ENCODE measurements around the gene TFIP11.

TFIP11 gene

GRCh38 chr22:26513838-26514237 is 1.6 kb upstream of the TFIP11 start:
- no peak for DNase-seq (ENCODE audit: extremely low read depth in 1 of 2, low read depth in 1 of 2)

GRCh38 chr22:26508148-26508547 is 4.1 kb downstream of the TFIP11 start:
- no peak for DNase-seq (ENCODE audit: extremely low read depth in 1 of 2, low read depth in 1 of 2)

- no peak for DNase-seq (ENCODE audit: extremely low read depth in 1 of 2, low read depth in 1 of 2)
Observed at GRCh38 chr22:26503758-26504157, 8.5 kb downstream of the TFIP11 start.

GRCh38 chr22:26502688-26503561 is 9.3 kb downstream of the TFIP11 start:
- peak; percentile 33 to 47 for DNase-seq (ENCODE audit: extremely low read depth in 1 of 2, low read depth in 1 of 2)

- DNase-seq (ENCODE audit: extremely low read depth in 1 of 2, low read depth in 1 of 2) = no peak
Observed at GRCh38 chr22:26501996-26502395, 10.3 kb downstream of the TFIP11 start.

- DNase-seq (ENCODE audit: extremely low read depth in 1 of 2, low read depth in 1 of 2) = no peak
Observed at GRCh38 chr22:26499188-26499703, 13.0 kb downstream of the TFIP11 start.

GRCh38 chr22:26496456-26496855 is 15.8 kb downstream of the TFIP11 start:
- DNase-seq (ENCODE audit: extremely low read depth in 1 of 2, low read depth in 1 of 2) = no peak

- no peak for DNase-seq (ENCODE audit: extremely low read depth in 1 of 2, low read depth in 1 of 2)
Observed at GRCh38 chr22:26494506-26494905, 17.8 kb downstream of the TFIP11 start.

GRCh38 chr22:26492220-26492619 is 20.1 kb downstream of the TFIP11 start:
- no peak for DNase-seq (ENCODE audit: extremely low read depth in 1 of 2, low read depth in 1 of 2)

- DNase-seq (ENCODE audit: extremely low read depth in 1 of 2, low read depth in 1 of 2) = no peak
Observed at GRCh38 chr22:26489447-26490036, 22.7 kb downstream of the TFIP11 start.

GRCh38 chr22:26487996-26488395 is 24.3 kb downstream of the TFIP11 start:
- DNase-seq (ENCODE audit: extremely low read depth in 1 of 2, low read depth in 1 of 2) = no peak

GRCh38 chr22:26486394-26486793 is 25.9 kb downstream of the TFIP11 start:
- no peak for DNase-seq (ENCODE audit: extremely low read depth in 1 of 2, low read depth in 1 of 2)

- DNase-seq (ENCODE audit: extremely low read depth in 1 of 2, low read depth in 1 of 2) = no peak
Observed at GRCh38 chr22:26485806-26486390, 26.4 kb downstream of the TFIP11 start.

GRCh38 chr22:26485013-26485412 is 27.3 kb downstream of the TFIP11 start:
- DNase-seq (ENCODE audit: extremely low read depth in 1 of 2, low read depth in 1 of 2) = no peak

- DNase-seq (ENCODE audit: extremely low read depth in 1 of 2, low read depth in 1 of 2) = no peak
Observed at GRCh38 chr22:26484360-26484706, 27.9 kb downstream of the TFIP11 start.

- peak; percentile 79 to 87 for DNase-seq (ENCODE audit: extremely low read depth in 1 of 2, low read depth in 1 of 2)
Observed at GRCh38 chr22:26483439-26484359, 28.6 kb downstream of the TFIP11 start, which contains the start of the genes HPS4 and SRRD. Gene HPS4 (minus strand): TSS chr22:26483783. CDS start chr22:26481762, 2,021 bp downstream. Gene SRRD (plus strand): TSS chr22:26483877. CDS start chr22:26483891, 14 bp downstream.

- no peak for DNase-seq (ENCODE audit: extremely low read depth in 1 of 2, low read depth in 1 of 2)
Observed at GRCh38 chr22:26483043-26483438, 29.2 kb downstream of the TFIP11 start.

GRCh38 chr22:26482161-26482560 is 30.1 kb downstream of the TFIP11 start:
- DNase-seq (ENCODE audit: extremely low read depth in 1 of 2, low read depth in 1 of 2) = no peak

- no peak for DNase-seq (ENCODE audit: extremely low read depth in 1 of 2, low read depth in 1 of 2)
Observed at GRCh38 chr22:26481694-26482093, 30.6 kb downstream of the TFIP11 start.

- DNase-seq (ENCODE audit: extremely low read depth in 1 of 2, low read depth in 1 of 2) = no peak
Observed at GRCh38 chr22:26481112-26481693, 31.1 kb downstream of the TFIP11 start.

All from stimulated activated CD8-positive, alpha-beta memory T cell treated with anti-CD3 and anti-CD28 coated beads, Interleukin-7, amount 100 ng/mL, for 48 hours (primary cell).